ENCODE measurements around the gene DKKL1.
"Not testable (repeated sequence)": the region's sequence is repeated elsewhere in the genome, so short reads cannot be mapped to it uniquely, and the experiment has no call there.

DKKL1 gene

GRCh38 chr19:49368711-49369358 lies 5.2 kb downstream of the DKKL1 start:
- TF ChIP-seq ISL1 (CRISPR knock-in tag; IDR thresholded peaks at IDR 0.05): no peak
- TF ChIP-seq ZC3H10 (CRISPR knock-in tag; IDR thresholded peaks at IDR 0.05): no peak
- no peak for TF ChIP-seq ESRRG (CRISPR knock-in tag; IDR thresholded peaks at IDR 0.05)
- no peak for TF ChIP-seq ZNF565 (CRISPR knock-in tag; conservative IDR thresholded peaks at IDR 0.05; ENCODE audit: low read depth)
- no peak for TF ChIP-seq SNAI2 (CRISPR knock-in tag; IDR thresholded peaks at IDR 0.05)
- no peak for TF ChIP-seq ZFP30 (CRISPR knock-in tag; IDR thresholded peaks at IDR 0.05)
- no peak for TF ChIP-seq TCF4 (CRISPR knock-in tag; IDR thresholded peaks at IDR 0.05; ENCODE audit: borderline replicate concordance)
- TF ChIP-seq ZNF70 (CRISPR knock-in tag; IDR thresholded peaks at IDR 0.05): no peak
- no peak for TF ChIP-seq RARB (CRISPR knock-in tag; IDR thresholded peaks at IDR 0.05)
- TF ChIP-seq CREB5 (CRISPR knock-in tag; IDR thresholded peaks at IDR 0.05; ENCODE audit: low read depth): no peak
- TF ChIP-seq CSDC2 (CRISPR knock-in tag; IDR thresholded peaks at IDR 0.05): no peak
- no peak for TF ChIP-seq ZFP3 (CRISPR knock-in tag; IDR thresholded peaks at IDR 0.05)
- ATAC-seq: no peak

- ATAC-seq: no peak
- TF ChIP-seq ZFP3 (CRISPR knock-in tag; IDR thresholded peaks at IDR 0.05): no peak
- no peak for TF ChIP-seq SNAI2 (CRISPR knock-in tag; IDR thresholded peaks at IDR 0.05)
- no peak for TF ChIP-seq TSHZ2 (CRISPR knock-in tag; IDR thresholded peaks at IDR 0.05)
- TF ChIP-seq ESRRG (CRISPR knock-in tag; IDR thresholded peaks at IDR 0.05): no peak
- TF ChIP-seq ZFP30 (CRISPR knock-in tag; IDR thresholded peaks at IDR 0.05): no peak
- TF ChIP-seq TOX (CRISPR knock-in tag; IDR thresholded peaks at IDR 0.05; ENCODE audit: borderline replicate concordance): no peak
- TF ChIP-seq ZNF8 (CRISPR knock-in tag; IDR thresholded peaks at IDR 0.05): no peak
- TF ChIP-seq ZC3H10 (CRISPR knock-in tag; IDR thresholded peaks at IDR 0.05): no peak
- TF ChIP-seq ZNF70 (CRISPR knock-in tag; IDR thresholded peaks at IDR 0.05): no peak
- TF ChIP-seq ZNF565 (CRISPR knock-in tag; conservative IDR thresholded peaks at IDR 0.05; ENCODE audit: low read depth): no peak
Measured at GRCh38 chr19:49371184-49371583, 7.5 kb downstream of the DKKL1 start.

- not testable (repeated sequence) for ATAC-seq
Measured at GRCh38 chr19:49373174-49373573, 9.5 kb downstream of the DKKL1 start.

GRCh38 chr19:49374665-49375434 lies 11.2 kb downstream of the DKKL1 start:
- no peak for ATAC-seq
- TF ChIP-seq ZC3H10 (CRISPR knock-in tag; IDR thresholded peaks at IDR 0.05): no peak
- no peak for TF ChIP-seq BACH2 (CRISPR knock-in tag; IDR thresholded peaks at IDR 0.05; ENCODE audit: borderline replicate concordance)
- TF ChIP-seq ZNF70 (CRISPR knock-in tag; IDR thresholded peaks at IDR 0.05): no peak
- no peak for TF ChIP-seq ZFP30 (CRISPR knock-in tag; IDR thresholded peaks at IDR 0.05)
- TF ChIP-seq POU6F1 (CRISPR knock-in tag; IDR thresholded peaks at IDR 0.05; ENCODE audit: borderline replicate concordance, low read depth): no peak
- TF ChIP-seq PPARA (CRISPR knock-in tag; IDR thresholded peaks at IDR 0.05; ENCODE audit: borderline replicate concordance): no peak
- no peak for TF ChIP-seq TSHZ2 (CRISPR knock-in tag; IDR thresholded peaks at IDR 0.05)
- TF ChIP-seq RARB (CRISPR knock-in tag; IDR thresholded peaks at IDR 0.05): no peak
- TF ChIP-seq ARNTL (CRISPR knock-in tag; IDR thresholded peaks at IDR 0.05; ENCODE audit: borderline replicate concordance, low read depth): no peak
- no peak for TF ChIP-seq CSRNP3 (CRISPR knock-in tag; IDR thresholded peaks at IDR 0.05)
- TF ChIP-seq ISL1 (CRISPR knock-in tag; IDR thresholded peaks at IDR 0.05): no peak
- no peak for TF ChIP-seq CREB5 (CRISPR knock-in tag; IDR thresholded peaks at IDR 0.05; ENCODE audit: low read depth)
- no peak for TF ChIP-seq ZFP3 (CRISPR knock-in tag; IDR thresholded peaks at IDR 0.05)
